HEK293 (cell line): ENCODE results near the gene NPTN.

Experiments
- CTCF ChIA-PET: fragments of 350-600 bp; formaldehyde crosslinking; extraction: SDS; loops from one replicate; lab custom pipeline; 2021; ENCODE audit warnings: antibody characterized with exemption; lab: Yijun Ruan, JAX
- POLR2A ChIA-PET: fragments of 300-600 bp; formaldehyde crosslinking; extraction: SDS; loops from one replicate; lab custom pipeline; 2020; ENCODE audit warnings: antibody characterized with exemption, inconsistent platforms; lab: Yijun Ruan, JAX
- H3K27ac ChIP-seq: fragments of 200-500 bp; sonication (Bioruptor generic); 2 replicates; pipeline ENCODE4 v1.5.1; 2014; ENCODE audit warnings: low read depth, low read length, control low read depth, inconsistent platforms; ENCODE audit errors: extremely low read depth
- H3K36me3 ChIP-seq, 2 experiments: fragments of 200-500 bp in 1 of 2; sonication (Bioruptor generic) in 1 of 2; 1 replicate in 1 of 2; 2 replicates in 1 of 2; pipeline ENCODE4 v1.5.1; 2014 to 2017; ENCODE audit warnings: inconsistent platforms in 2 of 2, low read length in 2 of 2; ENCODE audit not compliant: control insufficient read depth in 2 of 2, insufficient read depth in 1 of 2
- H3K4me1 ChIP-seq: fragments of 200-500 bp; sonication (Bioruptor generic); 2 replicates; pipeline ENCODE4 v1.5.1; 2014; ENCODE audit warnings: mild to moderate bottlenecking, low read length, inconsistent platforms; ENCODE audit not compliant: control insufficient read depth, insufficient read depth
- H3K4me3 ChIP-seq: 2 replicates; pipeline ENCODE4 v1.5.1; 2011; ENCODE audit warnings: low read depth, mild to moderate bottlenecking, control low read depth, low read length, moderate library complexity
- H3K9me3 ChIP-seq: fragments of 200-500 bp; sonication (Bioruptor generic); 2 replicates; pipeline ENCODE4 v1.5.1; 2014; ENCODE audit warnings: low read depth, low read length, inconsistent platforms; ENCODE audit not compliant: control insufficient read depth, insufficient read depth
- AEBP2 ChIP-seq: fragments of 450-650 bp; formaldehyde crosslinking; IDR thresholded peaks from 2 replicates; pipeline ENCODE4 v1.5.1; 2016; ENCODE audit warnings: missing biosample characterization, missing genetic modification characterization, borderline replicate concordance
- FEZF1 ChIP-seq: fragments of 450-650 bp; formaldehyde crosslinking; IDR thresholded peaks from 2 replicates; pipeline ENCODE4 v1.5.1; 2016; ENCODE audit warnings: missing biosample characterization, missing genetic modification characterization
- MYNN ChIP-seq: fragments of 450-650 bp; formaldehyde crosslinking; IDR thresholded peaks from 2 replicates; pipeline ENCODE4 v1.5.1; 2016; ENCODE audit warnings: missing biosample characterization, missing genetic modification characterization, borderline replicate concordance
- OVOL3 ChIP-seq: fragments of 450-650 bp; formaldehyde crosslinking; IDR thresholded peaks from 2 replicates; pipeline ENCODE4 v1.5.1; 2016; ENCODE audit warnings: missing biosample characterization, missing genetic modification characterization
- PRDM1 ChIP-seq: fragments of 450-650 bp; formaldehyde crosslinking; IDR thresholded peaks from 2 replicates; pipeline ENCODE4; 2016; ENCODE audit warnings: missing biosample characterization, missing genetic modification characterization
- SP7 ChIP-seq: fragments of 450-650 bp; formaldehyde crosslinking; IDR thresholded peaks from 2 replicates; pipeline ENCODE4 v1.5.1; 2016; ENCODE audit warnings: missing biosample characterization, missing genetic modification characterization
- TSHZ1 ChIP-seq: fragments of 450-650 bp; formaldehyde crosslinking; IDR thresholded peaks from 2 replicates; pipeline ENCODE4 v1.5.1; 2016; ENCODE audit warnings: missing biosample characterization, missing genetic modification characterization, borderline replicate concordance
- YY1 ChIP-seq: fragments of 450-650 bp; formaldehyde crosslinking; IDR thresholded peaks from 2 replicates; pipeline ENCODE4 v1.5.1; 2018; ENCODE audit warnings: missing biosample characterization, missing genetic modification characterization
- ZBTB17 ChIP-seq: fragments of 450-650 bp; formaldehyde crosslinking; IDR thresholded peaks from 2 replicates; pipeline ENCODE4 v1.5.1; 2016; ENCODE audit warnings: missing biosample characterization, missing genetic modification characterization
- ZNF184 ChIP-seq: fragments of 450-650 bp; IDR thresholded peaks from 2 replicates; pipeline ENCODE4 v1.5.1; 2018; ENCODE audit warnings: missing biosample characterization, mild to moderate bottlenecking, missing genetic modification characterization
- ZNF248 ChIP-seq: fragments of 450-650 bp; formaldehyde crosslinking; IDR thresholded peaks from 2 replicates; pipeline ENCODE4 v1.5.1; 2017; ENCODE audit warnings: missing biosample characterization, missing genetic modification characterization
- ZNF350 ChIP-seq: fragments of 450-650 bp; formaldehyde crosslinking; IDR thresholded peaks from 2 replicates; pipeline ENCODE4 v1.5.0; 2017; ENCODE audit warnings: missing biosample characterization, mild to moderate bottlenecking, missing genetic modification characterization
- ZNF521 ChIP-seq: fragments of 450-650 bp; formaldehyde crosslinking; IDR thresholded peaks from 2 replicates; pipeline ENCODE4 v1.5.1; 2017; ENCODE audit warnings: missing biosample characterization, mild to moderate bottlenecking, missing genetic modification characterization
- ZNF596 ChIP-seq: fragments of 450-650 bp; IDR thresholded peaks from 2 replicates; pipeline ENCODE4 v1.5.0; 2018; ENCODE audit warnings: missing biosample characterization, mild to moderate bottlenecking, missing genetic modification characterization, moderate library complexity
- ZNF701 ChIP-seq: fragments of 450-650 bp; formaldehyde crosslinking; IDR thresholded peaks from 2 replicates; pipeline ENCODE4 v1.5.1; 2016; ENCODE audit warnings: missing biosample characterization, missing genetic modification characterization
- ZNF792 ChIP-seq: fragments of 450-650 bp; formaldehyde crosslinking; IDR thresholded peaks from 2 replicates; pipeline ENCODE4 v1.5.1; 2016; ENCODE audit warnings: missing biosample characterization, missing genetic modification characterization
- ZNF837 ChIP-seq: fragments of 450-650 bp; formaldehyde crosslinking; IDR thresholded peaks from 2 replicates; pipeline ENCODE4 v1.5.1; 2016; ENCODE audit warnings: missing biosample characterization, missing genetic modification characterization
- TF ChIP-seq, protein P1 (sequence below): fragments of 450-650 bp; formaldehyde crosslinking; IDR thresholded peaks from 2 replicates; pipeline ENCODE4 v1.5.1; 2017; ENCODE audit warnings: missing biosample characterization, missing genetic modification characterization
- TF ChIP-seq, protein P2 (sequence below): fragments of 450-650 bp; formaldehyde crosslinking; IDR thresholded peaks from 2 replicates; pipeline ENCODE4 v1.5.1; 2017; ENCODE audit warnings: missing biosample characterization, missing genetic modification characterization

The NPTN gene

GRCh38 chr15:73628976-73629797 lies 4.0 kb downstream of the NPTN start (continued):
- no peak for TF ChIP-seq ZNF837 (tag by site-specific recombination)
- TF ChIP-seq ZNF792 (tag by site-specific recombination) = no peak
- TF ChIP-seq YY1 (tag by site-specific recombination) = no peak
- peak; percentile 63 for TF ChIP-seq FEZF1 (tag by site-specific recombination)
- no peak for TF ChIP-seq TSHZ1
- no peak for TF ChIP-seq ZNF248 (tag by site-specific recombination)
- TF ChIP-seq OVOL3 (tag by site-specific recombination) = no peak
- TF ChIP-seq ZNF701 (tag by site-specific recombination) = no peak
- no peak for TF ChIP-seq ZNF184 (tag by site-specific recombination)
- TF ChIP-seq ZNF596 (tag by site-specific recombination) = no peak
- peak; percentile 36; the same call in 1 of the 2 replicates for TF ChIP-seq ZBTB17 (tag by site-specific recombination)
- TF ChIP-seq, protein P1, sequence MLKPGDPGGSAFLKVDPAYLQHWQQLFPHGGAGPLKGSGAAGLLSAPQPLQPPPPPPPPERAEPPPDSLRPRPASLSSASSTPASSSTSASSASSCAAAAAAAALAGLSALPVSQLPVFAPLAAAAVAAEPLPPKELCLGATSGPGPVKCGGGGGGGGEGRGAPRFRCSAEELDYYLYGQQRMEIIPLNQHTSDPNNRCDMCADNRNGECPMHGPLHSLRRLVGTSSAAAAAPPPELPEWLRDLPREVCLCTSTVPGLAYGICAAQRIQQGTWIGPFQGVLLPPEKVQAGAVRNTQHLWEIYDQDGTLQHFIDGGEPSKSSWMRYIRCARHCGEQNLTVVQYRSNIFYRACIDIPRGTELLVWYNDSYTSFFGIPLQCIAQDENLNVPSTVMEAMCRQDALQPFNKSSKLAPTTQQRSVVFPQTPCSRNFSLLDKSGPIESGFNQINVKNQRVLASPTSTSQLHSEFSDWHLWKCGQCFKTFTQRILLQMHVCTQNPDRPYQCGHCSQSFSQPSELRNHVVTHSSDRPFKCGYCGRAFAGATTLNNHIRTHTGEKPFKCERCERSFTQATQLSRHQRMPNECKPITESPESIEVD (tag by site-specific recombination) = peak; percentile 70
- 0 out of 2 replicates have a peak, but pooled peaks have one; percentile 14 for TF ChIP-seq SP7 (tag by site-specific recombination)
- TF ChIP-seq MYNN (tag by site-specific recombination) = no peak

- H3K27ac ChIP-seq = no peak overlapping the region
- no peak overlapping the region for H3K4me3 ChIP-seq
- no peak for TF ChIP-seq AEBP2 (tag by site-specific recombination)
- peak; percentile 98 for TF ChIP-seq PRDM1 (tag by site-specific recombination)
- no peak for TF ChIP-seq ZNF350 (tag by site-specific recombination)
- no peak for TF ChIP-seq ZNF521 (tag by site-specific recombination)
- TF ChIP-seq, protein P2, sequence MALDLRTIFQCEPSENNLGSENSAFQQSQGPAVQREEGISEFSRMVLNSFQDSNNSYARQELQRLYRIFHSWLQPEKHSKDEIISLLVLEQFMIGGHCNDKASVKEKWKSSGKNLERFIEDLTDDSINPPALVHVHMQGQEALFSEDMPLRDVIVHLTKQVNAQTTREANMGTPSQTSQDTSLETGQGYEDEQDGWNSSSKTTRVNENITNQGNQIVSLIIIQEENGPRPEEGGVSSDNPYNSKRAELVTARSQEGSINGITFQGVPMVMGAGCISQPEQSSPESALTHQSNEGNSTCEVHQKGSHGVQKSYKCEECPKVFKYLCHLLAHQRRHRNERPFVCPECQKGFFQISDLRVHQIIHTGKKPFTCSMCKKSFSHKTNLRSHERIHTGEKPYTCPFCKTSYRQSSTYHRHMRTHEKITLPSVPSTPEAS = no peak
- POLR2A ChIA-PET = no interaction called here
- no peaks in the 10 kb centered on the region for H3K36me3 ChIP-seq
- no peaks in the 10 kb centered on the region for H3K9me3 ChIP-seq
- H3K4me1 ChIP-seq = peaks cover 67% of the 10 kb centered on the region
- CTCF ChIA-PET = interaction anchor here (0.9 to 20.6 kb wide), 6 partner anchors 7 to 70 kb away, joined by 3 to 543 read pairs (median 4); partner anchors contain the start of gene NPTN
These were observed 5.1 kb downstream of the NPTN start for GRCh38 chr15:73628102-73628501.
